Kidney glomerular epithelial cell (primary cell): ENCODE results near the gene GRK3.

Experiments used
- DNase-seq: peaks from one replicate; lab custom pipeline; 2025; lab: John Stamatoyannopoulos, UW

The GRK3 gene

DNA sequence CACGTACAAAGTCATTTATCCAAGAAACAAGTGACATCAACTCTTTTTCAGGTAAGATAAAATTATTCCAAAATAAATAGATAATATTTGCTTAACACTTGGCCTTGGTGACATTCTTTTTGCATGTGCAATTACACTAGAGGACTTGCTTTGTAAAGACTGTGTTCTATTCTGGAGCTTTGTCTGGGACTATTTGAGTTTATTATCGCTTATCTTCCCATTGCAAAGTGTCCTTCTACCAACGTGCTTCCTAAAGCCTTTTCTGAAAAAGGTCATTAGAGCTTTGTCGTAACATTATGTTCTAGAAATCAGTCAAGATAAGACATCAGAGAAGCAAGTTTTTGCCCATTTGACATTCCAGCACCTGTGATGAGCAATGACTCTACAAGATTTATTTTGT, 99.2 kb downstream of the GRK3 start:
- DNase-seq = no peak

- DNase-seq = no peak
Measured at GRCh38 chr22:25666308-25666707, 101.8 kb downstream of the GRK3 start.

DNA sequence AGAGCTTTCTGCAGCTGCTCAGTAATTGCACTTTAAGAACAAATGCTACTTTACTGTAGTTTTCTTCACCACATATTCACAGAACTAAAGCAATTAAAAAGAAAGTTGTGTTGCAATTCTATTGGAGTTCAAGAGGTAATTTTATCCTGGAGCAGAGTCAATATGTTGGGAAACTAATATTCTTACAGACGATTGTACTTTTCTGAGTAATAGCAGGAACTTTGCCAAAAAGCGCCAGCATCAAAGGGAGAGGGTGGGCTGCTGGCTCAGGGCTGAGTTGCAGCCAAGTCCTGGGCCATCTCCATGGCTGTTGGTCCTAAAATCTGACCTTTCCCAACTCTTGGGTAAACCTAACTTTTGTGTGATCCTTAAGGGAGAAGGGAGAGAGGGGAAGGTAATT, 104.0 kb downstream of the GRK3 start:
- no peak for DNase-seq

- DNase-seq = no peak
Measured at GRCh38 chr22:25669253-25670069, 105.0 kb downstream of the GRK3 start.

GRCh38 chr22:25670070-25670461, 105.6 kb downstream of the GRK3 start:
- DNase-seq = no peak

DNA sequence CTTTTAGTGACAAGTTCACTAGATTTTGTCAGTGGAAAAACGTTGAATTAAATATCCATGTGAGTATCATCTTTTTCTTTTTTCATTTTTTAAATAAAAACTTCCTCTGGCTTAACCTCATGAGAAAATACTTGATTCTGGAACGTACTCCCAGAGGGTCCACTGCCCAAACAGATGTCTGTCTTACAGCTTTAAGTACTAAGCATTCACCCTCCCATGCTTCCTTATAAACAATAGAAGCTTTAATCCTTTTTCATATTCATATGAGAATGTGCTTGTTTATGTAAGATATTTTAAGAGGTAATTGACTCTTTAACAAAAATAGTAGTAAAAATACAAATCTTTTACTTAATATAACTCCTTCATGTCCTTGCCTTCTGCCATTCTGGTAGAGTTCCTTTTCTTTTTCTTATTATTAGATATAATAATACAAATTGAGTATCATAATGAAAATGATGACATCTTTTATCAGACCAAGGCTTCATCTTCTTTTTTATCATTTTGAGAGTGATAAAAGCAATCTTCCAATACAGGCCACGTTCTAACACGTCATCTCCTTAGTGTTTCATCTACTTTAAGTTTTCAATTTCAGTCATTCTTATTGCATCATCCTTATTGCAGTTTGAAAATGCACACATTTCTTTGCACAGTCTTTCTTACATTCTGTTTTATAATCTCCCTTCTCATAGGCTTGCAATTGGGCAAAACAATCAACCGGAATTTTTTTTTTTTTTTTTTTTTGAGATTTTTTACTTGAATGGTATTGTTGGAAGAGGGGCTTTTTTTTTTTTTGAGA, 108.0 kb downstream of the GRK3 start:
- no peak for DNase-seq

GRCh38 chr22:25673713-25674112, 109.2 kb downstream of the GRK3 start:
- DNase-seq = no peak

- no peak for DNase-seq
Measured at GRCh38 chr22:25677631-25678030, 113.2 kb downstream of the GRK3 start.

GRCh38 chr22:25680051-25680450, 115.6 kb downstream of the GRK3 start:
- DNase-seq = no peak

DNA sequence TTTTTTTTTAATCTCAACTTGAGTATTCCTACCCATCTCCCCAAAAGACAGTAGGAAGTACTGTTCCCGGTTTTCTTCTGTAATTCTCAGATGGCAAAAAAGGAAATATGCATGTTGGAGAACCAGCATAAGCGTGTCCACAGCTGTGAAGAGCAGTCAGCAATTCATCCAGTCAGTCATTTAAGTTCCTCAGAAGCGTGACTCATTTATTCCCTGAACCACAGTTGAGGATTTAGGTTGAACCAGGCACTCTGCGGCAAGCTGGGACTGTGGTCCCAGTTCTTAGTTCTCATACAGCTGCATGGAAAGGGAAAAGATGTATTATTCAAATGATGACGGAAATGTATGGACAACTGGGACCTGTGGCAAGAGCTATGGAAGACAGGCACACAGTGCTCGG, 116.5 kb downstream of the GRK3 start:
- no peak for DNase-seq

DNA sequence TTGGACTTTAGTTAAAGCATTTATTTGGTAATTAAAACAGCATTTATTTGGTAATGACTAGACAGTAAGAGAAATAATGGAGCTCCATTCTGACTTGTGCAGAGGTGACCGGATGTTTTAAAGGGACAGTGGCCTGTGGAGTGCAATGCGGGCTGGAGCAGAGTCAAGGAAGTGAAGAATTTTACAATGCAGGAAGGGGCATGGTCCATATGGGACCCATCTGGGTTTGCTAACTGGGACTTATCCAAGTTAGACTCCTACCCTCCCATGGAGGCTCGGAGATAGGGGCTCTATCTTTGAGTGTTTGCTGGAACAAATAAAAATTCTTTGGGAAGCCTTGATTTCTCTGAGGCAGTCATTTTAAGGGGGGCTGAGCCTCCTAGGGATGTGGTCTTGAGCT, 117.6 kb downstream of the GRK3 start:
- DNase-seq = no peak

GRCh38 chr22:25688627-25689026, 124.2 kb downstream of the GRK3 start:
- DNase-seq = no peak

DNA sequence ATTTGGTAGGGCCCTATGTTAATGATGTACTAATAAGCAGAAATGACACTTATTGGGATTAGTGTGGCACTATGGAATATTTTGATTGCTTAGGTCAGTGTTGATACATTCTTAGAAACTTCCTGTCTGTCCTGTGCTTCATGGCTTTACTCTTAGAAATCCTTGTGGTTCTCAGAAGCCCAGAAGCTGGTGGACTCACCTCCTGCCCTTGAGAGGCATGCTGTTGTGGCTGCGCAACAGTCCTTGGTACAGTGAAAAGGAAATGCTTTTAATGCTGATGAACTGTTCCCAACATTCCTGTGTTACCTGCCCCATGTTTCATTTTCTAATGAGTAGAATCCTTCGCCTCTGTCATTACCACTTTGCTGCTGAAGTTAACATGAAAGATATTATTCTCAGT, 125.2 kb downstream of the GRK3 start:
- no peak for DNase-seq

GRCh38 chr22:25690798-25691197, 126.3 kb downstream of the GRK3 start:
- no peak for DNase-seq

DNA sequence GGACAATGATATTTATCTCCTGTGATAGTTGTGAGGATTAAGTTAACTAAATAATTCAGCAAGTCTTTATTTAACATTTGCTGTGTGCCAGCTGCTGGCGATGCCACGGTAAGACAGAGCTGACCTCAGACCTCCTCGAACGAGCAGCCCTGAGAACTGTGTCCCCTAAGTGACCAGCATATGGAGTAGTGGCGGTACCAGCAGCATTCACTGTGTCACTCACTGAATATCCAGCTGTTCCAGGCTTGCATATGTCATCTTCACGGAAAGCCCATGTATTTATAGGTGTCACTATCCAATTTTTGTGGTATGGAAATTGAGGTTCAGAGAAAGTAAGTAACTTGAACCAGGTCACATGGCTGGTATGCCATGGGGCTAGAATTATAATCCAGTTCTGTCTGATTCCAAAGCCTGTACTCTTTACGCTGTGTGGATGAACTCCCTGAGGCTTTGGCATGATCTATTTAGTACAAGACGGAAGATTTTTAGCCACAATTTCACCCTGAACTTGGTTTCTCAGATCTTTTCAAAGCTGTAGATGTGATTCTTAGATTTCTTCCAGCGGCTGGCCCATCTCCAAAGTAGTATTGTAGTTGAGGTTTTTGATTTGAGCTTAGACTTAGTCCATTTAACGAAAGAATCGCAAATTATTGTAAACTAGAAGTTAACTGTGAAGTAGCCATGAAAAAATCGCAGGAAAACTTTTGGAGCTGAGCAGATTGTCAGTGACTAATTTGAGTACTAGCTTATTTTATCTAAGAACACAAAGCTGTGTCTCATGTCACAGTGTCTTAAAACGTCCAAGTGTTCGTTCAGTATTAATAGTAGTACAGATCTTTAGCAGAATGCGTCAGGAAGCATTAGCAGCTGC, 128.2 kb downstream of the GRK3 start:
- no peak for DNase-seq

GRCh38 chr22:25693268-25693565, 128.7 kb downstream of the GRK3 start:
- DNase-seq = no peak

- no peak for DNase-seq
Measured at GRCh38 chr22:25694196-25694907, 129.9 kb downstream of the GRK3 start.

DNA sequence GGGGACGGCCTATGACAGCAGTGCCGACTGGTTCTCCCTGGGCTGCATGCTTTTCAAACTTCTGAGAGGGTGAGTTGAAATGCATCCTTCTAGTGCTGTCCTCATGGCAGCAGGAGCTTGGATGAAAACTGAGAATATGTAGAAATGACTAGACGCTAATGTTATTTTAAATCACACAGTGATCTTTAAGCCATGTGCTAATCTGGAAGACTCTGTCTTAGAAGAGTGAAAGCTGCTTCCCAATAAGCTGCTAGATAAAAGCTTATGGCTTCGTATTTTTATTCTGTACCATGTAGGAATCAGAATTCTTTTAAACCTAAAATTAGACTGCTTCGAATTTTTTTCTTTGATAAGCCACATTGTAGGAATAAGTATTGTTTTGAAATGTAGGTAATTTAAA, 130.7 kb downstream of the GRK3 start:
- no peak for DNase-seq

DNA sequence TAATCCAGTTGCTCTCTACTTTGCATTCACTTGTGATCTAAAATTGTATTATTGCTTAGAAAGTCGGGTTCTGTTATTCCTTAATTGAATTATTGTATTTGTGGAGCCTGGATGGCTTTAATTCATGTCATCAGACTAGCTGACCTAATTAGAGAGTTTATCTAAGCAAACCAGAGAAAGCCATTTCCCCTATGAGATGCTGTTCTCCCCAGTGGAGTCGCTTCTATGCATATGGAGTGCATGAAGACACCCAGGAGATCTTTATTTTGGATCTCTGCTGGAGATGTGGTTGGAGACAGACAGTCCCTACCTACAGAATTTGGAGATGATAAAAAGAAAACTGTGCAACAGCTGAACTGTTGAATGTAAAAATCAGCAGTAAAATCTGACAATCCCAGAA, 132.3 kb downstream of the GRK3 start:
- DNase-seq = no peak

- no peak for DNase-seq
Measured at GRCh38 chr22:25697181-25697664, 132.7 kb downstream of the GRK3 start.

DNA sequence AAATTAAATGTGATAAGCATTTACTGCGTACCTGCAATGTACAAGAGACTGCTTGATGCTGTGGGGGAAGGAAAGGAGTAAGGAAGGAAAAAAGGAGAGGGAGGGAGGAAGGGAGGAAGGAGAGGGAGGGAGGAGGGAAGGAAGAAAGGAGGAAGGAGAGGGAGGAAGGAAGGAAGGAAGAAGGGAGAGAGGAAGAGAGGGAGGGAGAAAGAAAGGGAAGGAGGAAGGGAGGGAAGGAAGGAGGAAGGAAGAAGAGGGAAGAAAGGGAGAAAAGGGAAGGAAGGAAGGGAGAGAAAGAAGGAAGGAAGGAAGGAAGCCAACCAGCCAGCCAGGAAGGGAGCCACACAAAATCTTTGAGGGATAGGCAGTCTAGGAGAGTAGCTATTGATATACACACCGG, 133.5 kb downstream of the GRK3 start:
- DNase-seq = no peak

DNA sequence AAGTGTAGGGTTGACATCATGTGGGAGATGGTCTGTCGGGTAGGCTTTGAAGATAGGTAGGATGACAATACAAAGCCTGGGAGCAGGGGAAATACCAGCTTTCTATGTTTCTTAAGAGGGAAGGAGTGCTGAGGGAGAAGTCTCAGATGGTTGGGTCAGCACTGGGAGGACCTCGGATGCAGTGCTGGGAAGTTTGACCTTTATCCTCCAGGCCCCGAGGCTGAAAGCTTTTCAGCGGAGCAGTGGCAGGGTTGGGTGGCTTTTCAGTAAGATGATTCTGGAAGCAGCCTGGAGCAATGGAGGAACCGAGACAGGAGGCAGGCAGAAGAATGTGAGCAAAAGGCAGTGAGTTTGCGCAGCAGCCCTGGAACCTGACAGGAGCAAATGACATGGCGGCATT, 134.0 kb downstream of the GRK3 start:
- no peak for DNase-seq
